ENCODE results near the gene DLG3.

Gene DLG3

DNA sequence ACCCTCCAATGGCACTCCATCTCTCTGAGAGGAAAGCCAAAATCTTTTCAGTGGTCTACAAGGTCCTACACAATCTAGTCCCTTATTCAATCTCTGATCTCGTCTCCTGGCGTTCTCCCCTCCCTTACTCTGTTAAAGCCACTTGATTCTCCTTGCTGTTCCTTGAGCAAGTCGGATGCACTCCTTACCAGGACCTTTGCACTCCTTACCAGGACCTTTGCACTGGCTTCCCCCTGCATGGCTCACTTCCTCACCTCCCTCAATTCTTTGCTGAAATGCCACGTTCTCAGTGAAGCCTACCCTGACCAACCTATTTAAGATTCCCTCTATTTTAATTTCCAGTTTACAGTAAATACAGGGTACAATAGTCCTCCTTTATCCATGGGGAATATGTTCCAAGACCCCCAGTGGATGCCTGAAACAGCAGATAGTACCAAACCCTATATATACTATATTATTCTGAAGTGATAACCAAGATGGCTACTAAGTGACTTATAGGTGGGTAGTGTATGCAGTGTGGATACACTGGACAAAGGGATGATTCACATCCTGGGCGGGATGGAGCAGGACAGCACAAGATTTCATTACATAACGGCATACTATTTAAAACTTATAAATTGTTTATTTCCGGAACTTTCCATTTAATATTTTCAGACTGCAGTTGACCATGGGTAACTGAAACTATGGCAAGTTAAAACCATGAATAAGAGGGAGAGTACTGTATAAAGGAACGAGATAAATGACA, 6.5 kb upstream of the DLG3 start:
- DNase-seq (ENCODE audit: low spot score): no peak

GRCh38 chrX:70439016-70439415, 5.6 kb upstream of the DLG3 start:
- DNase-seq (ENCODE audit: low spot score): no peak

GRCh38 chrX:70442224-70442623, 2.4 kb upstream of the DLG3 start:
- no peak for DNase-seq (ENCODE audit: low spot score)

- DNase-seq (ENCODE audit: low spot score): no peak
These were observed 466 bp downstream of the DLG3 start for GRCh38 chrX:70444946-70445656.

- DNase-seq (ENCODE audit: low spot score): no peak
These were observed 1.3 kb downstream of the DLG3 start for GRCh38 chrX:70445951-70446350.

DNA sequence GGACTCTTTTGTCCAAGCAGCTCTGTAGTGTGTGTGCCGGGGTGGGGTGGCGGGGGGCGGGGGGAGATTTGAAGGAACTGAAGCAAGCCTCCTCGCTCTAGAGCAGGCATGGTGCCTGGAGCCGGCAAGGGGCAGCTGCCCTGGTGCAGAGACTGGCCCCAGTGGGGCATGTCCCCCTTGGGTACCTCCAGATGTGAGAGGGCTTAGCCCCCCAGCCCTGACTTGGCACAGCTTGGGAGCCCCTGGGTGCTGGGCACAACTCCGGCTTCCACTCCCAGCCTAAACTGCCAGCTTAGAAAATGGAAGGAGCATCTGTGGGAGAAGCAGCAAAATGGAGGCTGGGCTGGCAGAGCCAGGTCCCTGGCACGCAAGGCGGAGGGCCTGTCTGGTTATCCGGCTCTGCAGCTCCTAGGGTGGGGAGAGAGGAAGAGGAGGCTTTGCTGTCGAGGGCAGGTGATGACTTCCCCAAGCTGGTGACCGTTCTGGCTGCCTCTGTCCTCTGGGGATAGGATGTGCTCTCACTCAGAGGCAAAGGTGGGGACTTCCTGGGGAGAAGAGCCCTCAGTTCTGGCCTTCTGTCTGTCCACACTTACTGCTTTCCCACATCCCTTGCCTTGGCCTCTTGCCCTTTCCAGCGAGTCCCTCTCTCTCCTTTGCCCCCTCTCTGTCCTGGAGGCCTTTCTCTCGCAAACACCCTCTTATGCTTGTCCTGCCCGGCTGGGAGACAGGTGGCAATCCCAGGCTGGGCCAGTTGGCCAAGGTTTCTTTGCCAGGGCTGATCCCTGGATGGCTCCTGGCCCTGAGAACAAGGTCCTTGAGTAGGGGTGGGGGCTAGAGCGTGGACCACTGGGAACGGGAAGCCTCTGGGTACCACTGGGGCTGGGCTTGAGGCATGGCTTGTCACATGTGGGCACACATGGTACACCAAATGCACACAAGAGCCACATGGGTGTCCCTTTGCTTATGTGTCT, 2.0 kb downstream of the DLG3 start:
- DNase-seq (ENCODE audit: low spot score): no peak

GRCh38 chrX:70449457-70449966, 4.9 kb downstream of the DLG3 start:
- no peak for DNase-seq (ENCODE audit: low spot score)

DNA sequence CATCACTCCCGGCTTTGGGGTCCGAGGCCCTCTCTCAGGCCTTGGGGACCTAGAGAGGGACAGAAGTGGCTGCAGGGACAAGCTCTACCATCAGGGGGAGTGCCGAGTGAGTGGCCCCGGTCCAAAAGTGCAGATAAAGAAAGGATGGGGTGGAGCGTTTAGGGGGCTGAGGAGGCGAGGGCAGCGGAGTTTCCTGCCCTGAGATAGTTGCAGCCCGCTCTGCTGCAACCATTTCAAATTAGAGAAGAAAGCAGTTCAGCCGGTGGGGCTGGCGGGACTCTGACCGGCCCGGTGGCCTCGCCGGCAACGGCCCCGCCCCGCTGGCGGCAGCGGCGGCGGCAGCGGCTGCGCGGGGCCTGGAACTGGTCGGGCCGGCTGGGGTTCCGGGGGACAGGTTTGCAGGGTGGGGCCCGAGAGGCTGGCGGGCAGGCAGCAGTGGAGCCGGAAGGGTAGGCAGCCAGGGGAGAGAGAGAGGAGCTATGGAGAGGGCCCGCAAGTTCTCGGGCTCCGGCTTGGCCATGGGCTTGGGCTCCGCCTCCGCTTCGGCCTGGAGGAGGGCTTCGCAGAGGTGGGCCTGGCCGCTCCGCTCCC, 7.6 kb downstream of the DLG3 start:
- peak; percentile 47 for DNase-seq (ENCODE audit: low spot score)

DNA sequence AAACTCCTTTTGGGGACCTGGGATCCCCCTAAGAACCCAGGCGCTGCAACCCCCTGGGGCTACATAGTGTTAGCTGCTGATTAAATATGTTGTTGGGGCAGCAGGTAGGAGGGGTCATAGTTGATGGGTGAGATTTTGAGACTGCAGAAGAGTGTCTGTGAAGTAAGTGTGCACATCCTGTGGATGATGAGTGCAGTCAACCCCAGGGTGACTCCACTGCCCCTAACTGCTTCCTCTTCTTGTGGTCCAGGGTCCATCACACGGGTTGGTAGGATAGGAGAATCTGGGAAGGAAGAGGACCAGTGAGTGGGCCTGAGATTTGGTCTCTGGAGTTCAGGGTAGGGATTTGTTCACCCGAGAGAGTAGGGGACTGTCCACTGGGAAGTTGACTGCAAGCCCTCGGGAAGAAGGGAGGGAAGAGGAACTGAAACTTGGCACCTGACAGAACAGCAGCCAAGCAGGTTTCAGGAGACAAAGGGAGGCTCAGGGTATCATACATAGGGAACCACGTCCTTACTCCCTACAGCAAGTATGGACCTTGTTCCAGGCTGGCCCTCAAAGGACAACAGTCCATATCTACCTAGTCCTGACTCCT, 8.5 kb downstream of the DLG3 start:
- no peak for DNase-seq (ENCODE audit: low spot score)

- no peak for DNase-seq (ENCODE audit: low spot score)
These were observed 10.1 kb downstream of the DLG3 start for GRCh38 chrX:70454441-70455365.

DNA sequence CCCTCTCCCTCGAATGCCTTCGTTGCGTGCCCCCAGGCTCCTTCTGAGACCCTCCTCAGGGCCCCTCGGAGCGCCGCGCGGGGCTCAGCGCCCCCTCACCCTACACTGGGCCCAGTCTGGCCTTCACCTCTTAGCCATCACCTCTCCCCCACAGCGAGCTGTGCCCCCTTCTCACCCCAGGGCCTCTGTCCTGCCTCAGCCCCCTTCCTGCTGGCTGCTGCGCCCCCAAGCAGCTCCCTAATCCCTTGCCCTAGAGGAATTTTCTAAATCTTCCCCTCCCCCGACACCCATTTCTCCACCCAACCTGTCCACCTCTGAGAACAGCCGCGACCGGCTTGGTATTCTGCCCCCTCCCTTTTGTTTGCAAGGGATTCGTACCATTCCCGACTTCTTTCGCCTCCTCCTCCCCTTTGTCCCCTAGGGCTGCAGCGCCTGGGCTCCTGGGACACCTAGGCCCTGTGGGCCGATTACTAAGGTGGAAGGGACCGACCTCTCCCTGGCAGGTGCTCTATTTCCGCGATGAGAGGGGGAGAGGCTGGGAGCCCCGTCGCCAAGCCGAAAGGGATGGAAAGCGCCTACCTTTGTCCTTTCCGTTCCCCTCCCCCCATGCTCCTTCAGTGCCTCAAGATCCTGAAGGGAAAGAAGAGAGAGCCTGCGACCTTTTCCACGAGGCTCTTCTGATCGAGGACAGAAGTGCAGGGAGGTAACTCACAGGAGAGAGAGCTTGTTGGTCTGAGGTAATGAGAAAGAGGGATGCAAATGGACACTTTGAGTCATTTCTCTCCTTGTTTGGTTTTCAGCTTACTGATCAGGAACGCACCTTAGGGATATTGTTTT, 10.9 kb downstream of the DLG3 start:
- DNase-seq (ENCODE audit: low spot score): no peak

- DNase-seq (ENCODE audit: low spot score): no peak
These were observed 11.6 kb downstream of the DLG3 start for GRCh38 chrX:70456256-70456655.

DNA sequence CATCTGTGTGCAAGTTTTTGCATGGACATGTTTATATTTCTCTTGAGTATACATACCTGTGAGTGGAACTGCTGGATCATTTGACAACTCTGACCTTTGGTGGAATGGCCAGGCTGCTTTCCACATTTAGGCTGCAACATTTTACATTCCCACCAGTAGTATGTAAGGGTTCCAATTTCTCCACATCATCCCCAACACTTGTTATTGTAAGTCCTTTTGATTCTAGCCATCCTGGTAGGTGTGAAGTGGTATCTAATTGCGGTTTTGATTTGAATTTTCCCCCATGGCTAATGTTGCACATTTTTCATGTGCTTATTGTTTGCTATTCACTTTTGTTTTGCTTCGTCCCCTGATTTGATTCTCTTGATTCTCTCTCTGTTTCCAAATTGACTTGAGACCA, 16.4 kb downstream of the DLG3 start:
- DNase-seq (ENCODE audit: low spot score): no peak

GRCh38 chrX:70464051-70464450, 19.4 kb downstream of the DLG3 start:
- DNase-seq (ENCODE audit: low spot score): no peak

DNA sequence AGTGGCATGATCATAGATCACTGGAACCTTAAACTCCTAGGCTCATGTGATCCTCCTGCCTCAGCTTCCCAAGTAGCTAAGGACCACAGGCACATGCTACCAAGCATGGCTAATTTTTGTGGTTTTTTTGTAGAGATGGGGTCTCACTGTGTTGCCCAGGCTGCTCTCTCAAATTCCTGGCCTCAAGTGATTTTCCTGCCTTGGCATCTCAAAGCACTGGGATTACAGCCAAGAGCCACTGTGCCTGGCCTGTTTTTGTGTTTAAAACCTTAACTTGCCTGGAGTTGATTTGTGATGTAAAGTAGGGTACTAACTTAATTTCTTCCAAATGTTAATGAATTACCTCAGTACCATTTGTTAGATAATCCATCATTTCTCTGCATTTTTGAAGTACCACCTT, 22.3 kb downstream of the DLG3 start:
- DNase-seq (ENCODE audit: low spot score): no peak

DNA sequence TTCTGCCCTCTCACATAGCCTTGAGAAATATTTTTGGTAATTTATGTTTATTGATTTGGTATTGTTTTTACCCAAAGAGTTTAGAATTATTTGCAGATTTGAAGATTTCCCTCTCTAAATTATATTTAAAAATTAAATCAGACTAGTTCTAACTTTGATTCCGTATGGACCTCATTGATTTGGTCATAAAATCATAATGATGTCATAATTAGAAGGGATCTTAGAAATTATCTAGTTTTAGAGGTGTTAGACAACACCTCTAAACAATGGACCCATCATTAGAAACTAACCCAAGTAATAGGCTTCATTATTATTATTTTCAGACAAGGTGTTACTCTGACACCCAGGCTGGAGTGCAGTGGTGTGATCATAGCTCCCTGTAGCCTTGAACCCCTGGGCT, 24.1 kb downstream of the DLG3 start:
- no peak for DNase-seq (ENCODE audit: low spot score)

DNA sequence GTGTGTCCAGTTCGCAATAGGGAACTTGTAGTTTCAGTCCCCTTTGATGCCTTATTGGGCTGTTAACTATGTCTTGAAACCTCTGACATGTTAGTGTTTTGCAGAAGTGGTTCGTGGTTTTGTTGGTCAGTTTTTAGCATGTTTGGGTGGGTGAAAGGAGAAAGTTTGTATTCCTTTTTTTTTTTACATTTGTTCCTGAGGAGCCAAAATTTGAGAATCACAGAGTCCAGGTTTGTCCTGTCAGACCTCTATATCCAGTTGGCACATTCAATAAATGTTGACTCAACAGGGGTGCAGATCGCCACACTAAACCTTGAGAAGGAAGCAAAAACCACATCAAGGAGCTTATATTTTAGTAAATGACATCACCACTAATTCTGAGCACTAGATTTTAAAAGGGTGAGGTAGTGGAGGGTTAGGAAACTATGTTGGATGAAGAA, 26.2 kb downstream of the DLG3 start:
- DNase-seq (ENCODE audit: low spot score): no peak

DNA sequence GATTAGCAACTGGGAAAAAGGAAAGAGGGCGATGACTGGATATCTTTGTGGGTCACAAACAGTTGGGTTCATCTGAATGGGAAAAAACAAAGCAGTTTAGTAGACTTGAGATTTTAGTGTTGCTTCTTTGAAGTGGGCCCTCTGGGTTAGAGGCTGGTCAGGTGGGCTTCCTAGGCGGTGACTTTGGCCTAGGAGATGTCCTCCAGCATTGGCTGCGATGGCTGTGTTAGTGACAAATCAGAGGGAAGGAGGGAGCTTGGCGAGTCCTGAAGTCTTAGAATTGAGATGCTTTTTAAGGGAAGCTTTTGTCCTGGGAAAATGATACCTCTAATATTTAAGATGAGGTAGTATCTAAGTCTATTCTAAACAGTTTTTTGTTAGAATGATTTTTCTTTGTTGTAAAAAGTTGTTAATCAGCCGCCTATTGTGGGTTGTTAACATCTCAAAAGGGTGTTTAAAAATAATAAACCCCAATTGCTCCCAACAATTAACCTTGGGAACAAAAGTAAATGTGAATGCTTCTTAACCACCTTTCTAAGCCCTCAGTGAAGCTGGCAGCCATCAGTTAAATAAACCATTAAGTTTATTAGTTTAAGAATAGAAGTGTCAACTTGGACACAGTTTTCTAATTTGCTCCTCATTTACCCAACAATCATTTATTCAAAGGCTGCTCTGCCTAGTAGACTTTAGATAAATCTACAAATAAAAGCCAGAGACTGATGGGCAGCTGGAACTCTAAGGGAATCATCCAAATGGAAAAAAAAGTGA, 31.7 kb downstream of the DLG3 start:
- no peak for DNase-seq (ENCODE audit: low spot score)

All from Ammon's horn (tissue), 1 donor.